ENCODE measurements around the gene POTEG.
"Not testable (repeated sequence)": the region's sequence is repeated elsewhere in the genome, so short reads cannot be mapped to it uniquely, and the experiment has no call there.

POTEG gene

DNA sequence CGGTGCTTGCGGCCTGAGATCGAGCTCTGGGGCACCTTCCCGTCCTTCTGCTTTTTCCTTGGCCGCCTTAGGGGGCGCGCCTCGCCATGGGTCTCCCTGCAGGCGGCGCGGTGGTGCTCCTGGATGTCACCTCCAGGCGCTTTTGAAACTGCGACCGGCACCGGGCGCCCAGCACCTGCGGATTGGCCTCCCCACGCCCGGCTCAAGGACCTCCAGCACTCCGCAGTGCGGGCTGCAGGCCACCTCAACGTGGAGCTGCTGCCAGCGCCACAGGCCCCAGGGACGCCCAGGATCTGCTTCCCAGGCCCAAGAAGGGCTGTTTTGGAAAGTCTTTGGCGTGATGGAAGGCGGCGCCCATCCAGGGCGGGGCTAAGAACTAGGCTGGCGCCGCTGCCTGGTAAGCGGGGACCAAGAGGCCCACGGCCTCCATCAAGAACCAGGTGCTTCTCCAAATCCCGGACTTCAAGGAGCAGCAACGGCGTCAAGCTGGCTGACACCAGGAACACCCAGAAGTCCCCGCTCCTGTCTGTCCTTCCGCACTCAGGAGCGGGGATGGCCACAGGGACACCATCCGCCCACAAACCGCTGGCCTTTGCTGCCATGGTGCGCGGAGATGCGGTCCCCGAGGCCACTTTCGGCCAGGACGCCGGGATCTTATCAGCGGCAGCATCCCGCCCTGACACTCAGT, 61.2 kb downstream of the POTEG start:
- not testable (repeated sequence) for DNase-seq

DNA sequence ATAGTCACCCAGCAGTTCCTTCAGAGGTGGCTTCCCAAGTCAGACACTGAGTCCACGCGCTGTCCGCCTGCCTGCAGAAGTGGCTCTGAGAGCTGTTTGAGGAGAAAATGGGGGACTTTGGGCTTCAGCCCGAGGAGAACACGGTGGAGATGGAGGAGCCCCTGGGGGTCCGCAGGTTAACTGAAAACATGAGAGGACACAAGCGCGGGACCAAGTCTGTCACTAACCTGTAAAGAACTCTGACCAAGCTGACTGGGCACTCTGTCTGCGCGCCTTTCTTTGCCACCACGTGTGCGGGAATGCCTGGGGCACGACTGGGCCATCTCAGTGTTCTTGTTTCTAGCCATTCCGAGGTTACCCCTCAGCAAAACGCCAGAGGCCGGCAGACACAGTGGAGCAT, 62.4 kb downstream of the POTEG start:
- not testable (repeated sequence) for DNase-seq

DNA sequence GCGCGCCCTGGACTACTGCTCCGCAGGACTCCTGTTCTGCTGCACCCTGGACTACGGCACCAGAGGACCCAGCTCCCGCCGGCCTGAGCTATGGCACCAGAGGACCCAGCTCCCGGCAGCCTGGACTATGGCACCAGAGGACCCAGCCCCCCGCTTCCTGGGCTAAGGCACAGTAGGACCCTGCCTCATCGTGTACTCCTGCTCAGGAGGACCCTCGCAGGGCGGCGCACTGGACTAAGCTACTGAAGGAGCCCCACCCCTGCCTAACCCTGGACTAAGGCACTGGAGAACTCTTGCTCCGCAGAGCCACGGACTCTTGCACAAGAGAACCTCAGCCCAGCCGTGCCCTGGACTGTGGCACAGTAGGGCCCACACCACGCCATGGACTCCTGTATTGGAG, 71.3 kb downstream of the POTEG start:
- not testable (repeated sequence) for DNase-seq

- DNase-seq = not testable (repeated sequence)
Observed at GRCh38 chr14:19362323-19362722, 71.8 kb downstream of the POTEG start.

GRCh38 chr14:19361636-19362253, 72.4 kb downstream of the POTEG start:
- not testable (repeated sequence) for DNase-seq

- not testable (repeated sequence) for DNase-seq
Observed at GRCh38 chr14:19360937-19361635, 73.1 kb downstream of the POTEG start.

All from DMS153 (cell line).